Loucy (cell line): Measurements from ENCODE around the gene HHIP.

ENCODE experiments used
- CTCF ChIP-seq: fragments of 200-600 bp; sonication (generic); conservative IDR thresholded peaks from 2 replicates; pipeline ENCODE4 v1.5.1; 2014; ENCODE audit warnings: mild to moderate bottlenecking, antibody characterized with exemption, low read length
- EZH2phosphoT487 ChIP-seq: fragments of 200-600 bp; IDR thresholded peaks from 2 replicates; pipeline ENCODE4 v1.6.1; 2018; ENCODE audit warnings: antibody characterized with exemption, mild to moderate bottlenecking, moderate library complexity, borderline replicate concordance

GRCh38 chr4:144667500-144667899, 21.5 kb downstream of the HHIP start:
- TF ChIP-seq CTCF (no peak), EZH2phosphoT487 (no peak)
